SK-N-SH (cell line): ENCODE results near the gene CIDEB. TPM values are rescaled to one million over a fixed set of nuclear protein-coding genes. Genes with fewer than 3 reads are reported as not detected.

ENCODE experiments used
- CTCF ChIA-PET: fragments of 300-600, 350-600 bp; formaldehyde crosslinking; extraction: SDS; loops from one replicate; lab custom pipeline; 2021; lab: Yijun Ruan, JAX
- POLR2A ChIA-PET: fragments of 350-600 bp; sonication (Branson Sonifier 250); formaldehyde crosslinking; extraction: SDS; loops from one replicate; lab custom pipeline; 2020; ENCODE audit warnings: antibody characterized with exemption, inconsistent platforms; lab: Yijun Ruan, JAX
- DNase-seq: peaks from one replicate; pipeline ENCODE4 v3.0.0; 2012
- H2AFZ ChIP-seq: fragments of 200-600 bp; sonication (generic); 2 replicates; pipeline ENCODE4 v1.8.1; 2016; ENCODE audit warnings: antibody characterized with exemption, mild to moderate bottlenecking, low read depth
- H3F3A ChIP-seq: fragments of 200-600 bp; sonication (generic); replicated peaks from 2 replicates; pipeline ENCODE3; 2016; ENCODE audit warnings: antibody characterized with exemption, mild to moderate bottlenecking; ENCODE audit not compliant: insufficient read depth
- H3K27ac ChIP-seq, 2 experiments: fragments of 200-500 bp in 1 of 2; fragments of 200-600 bp in 1 of 2; sonication (Bioruptor generic) in 1 of 2; sonication (generic), shearing (Covaris generic) in 1 of 2; 2 replicates each; pipeline versions ENCODE4 v1.5.1 to v1.6.1; 2014 to 2016; ENCODE audit warnings: low read depth in 2 of 2, inconsistent platforms in 1 of 2, low read length in 1 of 2, mild to moderate bottlenecking in 1 of 2, mixed read lengths in 1 of 2
- H3K27me3 ChIP-seq: fragments of 200-600 bp; sonication (generic), shearing (Covaris generic); 2 replicates; pipeline ENCODE4 v1.6.1; 2016; ENCODE audit warnings: mixed run types; ENCODE audit not compliant: insufficient read depth
- H3K36me3 ChIP-seq, 2 experiments: fragments of 200-500 bp in 1 of 2; fragments of 200-600 bp in 1 of 2; sonication (Bioruptor generic) in 1 of 2; sonication (generic) in 1 of 2; replicated peaks in 1 of 2; 2 replicates each; pipeline versions ENCODE3 to v1.5.1; 2014 to 2016; ENCODE audit warnings: low read length in 1 of 2, mild to moderate bottlenecking in 1 of 2; ENCODE audit not compliant: insufficient read depth in 2 of 2, control insufficient read depth in 1 of 2
- H3K4me1 ChIP-seq, 2 experiments: fragments of 200-500 bp in 1 of 2; fragments of 200-600 bp in 1 of 2; sonication (Bioruptor generic) in 1 of 2; sonication (generic), shearing (Covaris generic) in 1 of 2; 2 replicates each; pipeline versions ENCODE4 v1.5.1 to v1.6.1; 2014 to 2016; ENCODE audit warnings: low read depth in 1 of 2, low read length in 1 of 2, mixed run types in 1 of 2; ENCODE audit not compliant: insufficient read depth in 2 of 2, control insufficient read depth in 1 of 2
- H3K4me2 ChIP-seq: fragments of 200-600 bp; sonication (generic), shearing (Covaris generic); 2 replicates; pipeline ENCODE4 v1.6.1; 2017; ENCODE audit warnings: mixed run types
- H3K4me3 ChIP-seq, 2 experiments: fragments of 200-500 bp in 1 of 2; fragments of 200-600 bp in 1 of 2; sonication (Bioruptor generic) in 1 of 2; sonication (generic), shearing (Covaris generic) in 1 of 2; 2 replicates each; pipeline versions ENCODE4 v1.5.1 to v1.8.1; 2014 to 2016; ENCODE audit warnings: low read depth in 2 of 2, inconsistent platforms in 1 of 2, low read length in 1 of 2, mild to moderate bottlenecking in 1 of 2, mixed read lengths in 1 of 2, moderate library complexity in 1 of 2
- H3K79me2 ChIP-seq: fragments of 200-600 bp; sonication (generic); 2 replicates; pipeline ENCODE4 v1.8.1; 2017; ENCODE audit warnings: mild to moderate bottlenecking; ENCODE audit not compliant: insufficient read depth
- H3K9ac ChIP-seq: fragments of 200-600 bp; sonication (generic); 2 replicates; pipeline ENCODE4 v1.6.1; 2017; ENCODE audit warnings: mixed run types
- H3K9me2 ChIP-seq: fragments of 200-600 bp; sonication (generic); 2 replicates; pipeline ENCODE4 v1.6.1; 2017; ENCODE audit warnings: mixed run types
- H3K9me3 ChIP-seq: fragments of 200-600 bp; sonication (generic); 2 replicates; pipeline ENCODE4 v1.6.1; 2017; ENCODE audit warnings: mixed run types, mild to moderate bottlenecking, moderate library complexity
- H4K20me1 ChIP-seq: fragments of 200-600 bp; sonication (generic); 2 replicates; pipeline ENCODE4 v1.6.1; 2017; ENCODE audit warnings: mild to moderate bottlenecking, mixed run types; ENCODE audit not compliant: insufficient read depth
- CHD2 ChIP-seq: fragments of 150-350 bp; IDR thresholded peaks from 2 replicates; pipeline ENCODE4 v1.6.1; 2018; ENCODE audit warnings: low read length; ENCODE audit not compliant: partially characterized antibody
- FOSL2 ChIP-seq: IDR thresholded peaks from 2 replicates; pipeline ENCODE4 v1.4.0; 2012; ENCODE audit warnings: low read depth, mild to moderate bottlenecking, moderate library complexity, borderline replicate concordance
- FOXJ3 ChIP-seq: sonication (generic); formaldehyde crosslinking; IDR thresholded peaks from 2 replicates; pipeline ENCODE4 v1.5.1; 2020; ENCODE audit warnings: mild to moderate bottlenecking, missing genetic modification reagents
- FOXM1 ChIP-seq: IDR thresholded peaks from 2 replicates; pipeline ENCODE4 v1.4.0; 2012; ENCODE audit warnings: low read depth, mild to moderate bottlenecking
- JUND ChIP-seq: IDR thresholded peaks from 2 replicates; pipeline ENCODE4 v1.4.0; 2012
- MAX ChIP-seq: IDR thresholded peaks from 2 replicates; pipeline ENCODE4 v1.4.0; 2012; ENCODE audit warnings: low read depth
- MEF2A ChIP-seq: IDR thresholded peaks from 2 replicates; pipeline ENCODE4 v1.4.0; 2012; ENCODE audit warnings: low read depth, borderline replicate concordance
- NRF1 ChIP-seq: IDR thresholded peaks from 2 replicates; pipeline ENCODE4 v1.6.1; 2012; ENCODE audit warnings: low read depth, mild to moderate bottlenecking, low read length
- RAD21 ChIP-seq: IDR thresholded peaks from 2 replicates; pipeline ENCODE4 v1.6.1; 2012; ENCODE audit warnings: mild to moderate bottlenecking, low read length
- RCOR1 ChIP-seq: fragments of 150-350 bp; IDR thresholded peaks from 2 replicates; pipeline ENCODE4 v1.6.1; 2017; ENCODE audit warnings: antibody characterized with exemption, low read length
- RXRA ChIP-seq: IDR thresholded peaks from 2 replicates; pipeline ENCODE4 v1.4.0; 2012; ENCODE audit warnings: low read depth, mild to moderate bottlenecking, borderline replicate concordance
- SIN3A ChIP-seq: IDR thresholded peaks from 2 replicates; pipeline ENCODE4 v1.6.1; 2012; ENCODE audit warnings: low read depth, mild to moderate bottlenecking, low read length, moderate library complexity, borderline replicate concordance
- SMC3 ChIP-seq: IDR thresholded peaks from 2 replicates; pipeline ENCODE4 v1.6.1; 2012; ENCODE audit warnings: low read depth, low read length, improper control_type of control experiment
- TAF1 ChIP-seq: IDR thresholded peaks from 2 replicates; pipeline ENCODE4 v1.6.1; 2012; ENCODE audit warnings: low read depth, mild to moderate bottlenecking, low read length, moderate library complexity, borderline replicate concordance
- TCF12 ChIP-seq: IDR thresholded peaks from 2 replicates; pipeline ENCODE4 v1.4.0; 2012
- TEAD4 ChIP-seq: IDR thresholded peaks from 2 replicates; pipeline ENCODE4 v1.4.0; 2012; ENCODE audit warnings: mild to moderate bottlenecking, borderline replicate concordance; ENCODE audit not compliant: insufficient read depth
- USF1 ChIP-seq: IDR thresholded peaks from 2 replicates; pipeline ENCODE4 v1.4.0; 2012; ENCODE audit warnings: low read depth, borderline replicate concordance
- ZBTB33 ChIP-seq: IDR thresholded peaks from 2 replicates; pipeline ENCODE4 v1.4.0; 2012; ENCODE audit warnings: low read depth, borderline replicate concordance
- WGBS: methylation state at CpG from one replicate; pipeline ENCODE4 v1.1.6; 2017; ENCODE audit warnings: low lambda C conversion rate; 5-methylcytosine and 5-hydroxymethylcytosine counted together
- polyA plus RNA-seq, 3 experiments: library from polyadenylated mRNA; depleted of rRNA; stranded (reverse); fragments of >200 nt; gene quantifications; 2 replicates each; pipeline ENCODE4 v1.2.3, GENCODE V29; 2012
- TF ChIP-seq, protein P1 (sequence below): IDR thresholded peaks from 2 replicates; pipeline ENCODE4; 2012

The CIDEB gene
- polyA plus RNA-seq, 1 of the 3 experiments (the other 2 are of a cell fraction), result 0.05 TPM

DNA sequence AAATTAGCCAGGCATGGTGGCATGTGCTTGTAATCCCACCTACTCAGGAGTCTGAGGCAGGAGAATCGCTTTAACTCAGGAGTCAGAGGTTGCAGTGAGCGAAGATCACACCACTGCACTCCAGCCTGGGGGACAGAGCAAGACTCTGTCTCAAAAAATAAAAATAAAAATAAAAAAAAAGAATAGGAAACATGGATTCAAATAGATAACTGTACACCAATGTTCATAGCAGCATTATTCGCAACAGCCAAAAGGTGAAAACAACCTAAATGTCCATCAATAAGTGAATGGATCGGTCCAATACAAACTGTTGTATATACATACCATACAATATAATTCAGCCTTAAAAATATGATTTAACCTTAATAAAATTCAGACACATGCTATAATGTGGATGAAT, 35.1 kb upstream of the CIDEB start:
- H3K27ac ChIP-seq, result no peak overlapping the region
- H3K79me2 ChIP-seq, result no peaks in the 10 kb centered on the region
- ChIA-PET POLR2A (no interaction called here), CTCF (interaction anchor here (1.0 to 12.7 kb wide), 6 partner anchors 8 to 94 kb away, joined by 3 to 445 read pairs (median 7); partner anchors contain the start of genes ADCY4, CBLN3, KHNYN and SDR39U1)
- H3K9ac ChIP-seq, result no peak overlapping the region
- H3K9me2 ChIP-seq, result no peaks in the 10 kb centered on the region
- H3K4me3 ChIP-seq, result no peak overlapping the region
- H2AFZ ChIP-seq, result no peak overlapping the region
- H4K20me1 ChIP-seq, result no peaks in the 10 kb centered on the region
- no peaks in the 10 kb centered on the region for H3K9me3 ChIP-seq
- H3K4me2 ChIP-seq, result no peak overlapping the region
- no peaks in the 10 kb centered on the region for H3K4me1 ChIP-seq
- no peaks in the 10 kb centered on the region for H3F3A ChIP-seq
- DNase-seq, result no peak
- peaks cover 73% of the 10 kb centered on the region for H3K27me3 ChIP-seq
- WGBS, result 72% methylated on average over 4 of the region's 4 CpGs
- H3K36me3 ChIP-seq, result no peaks in the 10 kb centered on the region
- TF ChIP-seq RCOR1, result no peak
- TF ChIP-seq USF1, result no peak
- no peak for TF ChIP-seq TEAD4
- TF ChIP-seq MAX, result no peak
- TF ChIP-seq FOXJ3 (CRISPR knock-in tag), result no peak
- TF ChIP-seq ZBTB33, result no peak
- TF ChIP-seq SMC3, result no peak
- no peak for TF ChIP-seq RXRA

GRCh38 chr14:24340606-24341005, 32.8 kb upstream of the CIDEB start:
- H3K4me2 ChIP-seq, result no peak overlapping the region
- H2AFZ ChIP-seq, result no peak overlapping the region
- 43% methylated on average over 1 of the region's 1 CpG for WGBS
- H3K9me3 ChIP-seq, result no peaks in the 10 kb centered on the region
- H3K9me2 ChIP-seq, result no peaks in the 10 kb centered on the region
- CTCF ChIA-PET, result interaction anchor here (0.7 to 12.7 kb wide), 8 partner anchors 11 to 97 kb away, joined by 3 to 445 read pairs (median 6); partner anchors contain the start of genes CBLN3, CIDEB, KHNYN and SDR39U1
- no peaks in the 10 kb centered on the region for H4K20me1 ChIP-seq
- POLR2A ChIA-PET, result interaction anchor here (1.7 kb wide), 1 partner anchor 8 kb away, joined by 3 read pairs; no protein-coding TSS in a partner anchor
- no peaks in the 10 kb centered on the region for H3K36me3 ChIP-seq
- no peak overlapping the region for H3K4me3 ChIP-seq
- TF ChIP-seq RCOR1 (no peak), FOSL2 (no peak), CHD2 (no peak), FOXJ3 (CRISPR knock-in tag) (no peak), RAD21 (no peak), FOXM1 (no peak), SMC3 (no peak), TAF1 (no peak), MEF2A (no peak), SIN3A (no peak), JUND (no peak), TCF12 (no peak), TEAD4 (no peak), NRF1 (no peak)
- TF ChIP-seq, protein P1, sequence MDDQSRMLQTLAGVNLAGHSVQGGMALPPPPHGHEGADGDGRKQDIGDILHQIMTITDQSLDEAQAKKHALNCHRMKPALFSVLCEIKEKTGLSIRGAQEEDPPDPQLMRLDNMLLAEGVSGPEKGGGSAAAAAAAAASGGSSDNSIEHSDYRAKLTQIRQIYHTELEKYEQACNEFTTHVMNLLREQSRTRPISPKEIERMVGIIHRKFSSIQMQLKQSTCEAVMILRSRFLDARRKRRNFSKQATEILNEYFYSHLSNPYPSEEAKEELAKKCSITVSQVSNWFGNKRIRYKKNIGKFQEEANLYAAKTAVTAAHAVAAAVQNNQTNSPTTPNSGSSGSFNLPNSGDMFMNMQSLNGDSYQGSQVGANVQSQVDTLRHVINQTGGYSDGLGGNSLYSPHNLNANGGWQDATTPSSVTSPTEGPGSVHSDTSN, result no peak
- H3K79me2 ChIP-seq, result no peaks in the 10 kb centered on the region
- DNase-seq, result no peak
- H3F3A ChIP-seq, result no peaks in the 10 kb centered on the region
- peaks cover 67% of the 10 kb centered on the region for H3K27me3 ChIP-seq
- H3K27ac ChIP-seq, result no peak overlapping the region
- H3K9ac ChIP-seq, result no peak overlapping the region
- no peaks in the 10 kb centered on the region for H3K4me1 ChIP-seq
